NCI-H2227 treated with DMSO at 0.1 percent for 48 hours (cell line): ENCODE results near the gene CDIP1.

Source experiments
- DNase-seq: peaks from one replicate; lab custom pipeline; 2025; lab: John Stamatoyannopoulos, UW

CDIP1 gene

DNA sequence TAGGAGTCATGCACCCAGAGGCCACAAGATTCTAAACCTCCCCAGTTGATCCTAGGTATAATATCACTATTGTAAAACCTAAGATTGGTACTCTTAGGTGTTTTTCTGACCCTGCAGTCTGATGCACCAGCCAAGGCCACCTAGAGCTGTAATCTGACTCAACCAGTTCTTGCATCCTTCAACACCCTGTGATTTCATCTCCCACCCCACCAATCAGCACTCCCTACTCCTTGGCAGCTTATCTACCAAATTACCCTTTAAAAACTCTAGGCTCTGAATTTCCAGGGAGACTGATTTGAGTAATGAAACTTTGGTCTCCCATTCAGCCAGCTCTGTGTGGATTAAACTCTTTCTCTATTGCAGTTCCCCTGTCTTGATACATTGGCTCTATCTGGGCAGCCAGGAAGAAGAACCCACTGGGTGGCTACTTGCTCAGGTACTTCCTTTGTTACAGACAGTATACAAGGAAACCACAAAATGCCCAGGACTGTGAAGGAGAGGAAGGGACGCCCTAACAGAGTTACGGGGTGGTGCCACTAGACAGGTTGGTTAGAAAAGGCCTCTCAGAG is 1.2 kb upstream of the CDIP1 start:
- DNase-seq: no peak

DNA sequence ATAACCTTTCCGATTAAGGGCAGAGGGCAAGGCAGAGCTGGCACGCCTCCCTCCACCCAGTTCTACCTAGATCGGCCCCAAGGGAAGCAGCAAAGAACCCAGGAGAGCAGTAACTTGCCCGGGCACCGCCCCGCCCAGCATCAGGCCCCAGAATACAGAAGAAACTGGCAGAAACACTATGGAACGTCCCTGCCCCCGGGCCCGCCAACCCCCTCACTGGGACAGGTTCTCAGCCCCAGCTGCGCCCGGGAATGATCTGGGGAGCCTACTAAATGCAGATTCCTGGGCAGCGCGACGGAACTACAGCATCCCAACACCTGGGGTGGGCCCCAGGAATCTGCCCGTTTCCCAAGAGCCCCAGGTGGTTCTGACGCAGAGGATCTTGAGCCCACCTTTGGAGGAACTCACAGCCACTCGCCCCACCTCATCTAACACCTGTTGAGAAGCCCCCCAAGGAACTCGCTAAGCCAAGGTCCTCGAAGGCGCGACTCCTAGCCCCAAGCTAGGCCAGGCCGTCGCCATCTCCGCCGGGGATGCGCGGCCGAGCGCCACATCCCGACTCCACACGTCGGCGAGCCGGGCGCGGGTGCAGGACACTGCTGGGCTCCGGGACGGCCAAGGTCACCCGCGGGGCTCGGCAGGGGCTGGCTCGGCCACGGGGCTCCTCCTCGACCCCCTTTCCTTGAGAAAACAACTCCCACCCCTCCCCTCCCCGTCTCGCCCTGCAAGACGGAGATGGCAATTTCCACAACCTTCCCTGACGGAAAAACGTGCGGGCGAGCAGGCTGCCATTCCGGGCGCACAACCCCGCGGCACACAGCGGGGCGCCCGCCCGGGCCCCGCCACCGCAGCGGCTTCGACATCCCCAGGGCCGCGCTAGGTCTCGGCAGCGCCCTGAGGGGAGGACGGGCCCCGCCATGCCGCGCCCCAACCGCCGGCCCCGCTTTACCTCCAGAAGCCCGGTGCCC is 913 bp downstream of the CDIP1 start:
- no peak for DNase-seq

DNA sequence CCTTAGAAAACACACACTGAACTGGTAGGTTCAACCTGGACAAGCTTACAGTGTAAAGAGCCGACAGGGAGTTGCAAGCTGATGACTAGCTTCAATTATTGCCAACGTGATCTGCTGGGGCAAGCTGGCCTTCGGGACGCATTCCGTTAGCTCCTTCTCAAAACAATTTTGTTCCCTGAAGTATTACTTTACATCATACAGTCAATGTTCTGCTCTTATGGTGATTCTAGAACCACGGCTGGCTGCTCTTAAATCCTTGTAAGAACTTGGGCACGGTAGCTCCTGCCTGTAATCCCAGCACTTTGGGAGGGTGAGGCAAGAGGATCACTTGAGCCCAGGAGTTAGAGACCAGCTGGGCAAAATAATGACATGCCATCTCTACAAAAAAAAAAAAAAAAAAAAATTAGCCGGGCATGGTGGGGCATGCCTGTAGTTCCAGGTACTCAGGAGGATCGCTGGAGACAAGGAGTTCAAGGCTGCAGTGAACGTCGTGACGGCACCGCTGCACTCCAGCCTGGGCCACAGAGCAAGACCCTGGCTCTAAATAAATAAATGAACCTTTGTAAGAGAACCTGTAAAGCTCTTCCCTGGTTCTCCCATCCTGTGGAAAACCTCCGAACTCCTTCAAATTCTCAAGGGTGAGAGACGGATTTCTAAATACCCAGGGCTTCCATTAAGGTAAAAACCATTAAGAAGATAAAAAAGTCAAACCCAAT is 2.0 kb downstream of the CDIP1 start:
- no peak for DNase-seq

DNA sequence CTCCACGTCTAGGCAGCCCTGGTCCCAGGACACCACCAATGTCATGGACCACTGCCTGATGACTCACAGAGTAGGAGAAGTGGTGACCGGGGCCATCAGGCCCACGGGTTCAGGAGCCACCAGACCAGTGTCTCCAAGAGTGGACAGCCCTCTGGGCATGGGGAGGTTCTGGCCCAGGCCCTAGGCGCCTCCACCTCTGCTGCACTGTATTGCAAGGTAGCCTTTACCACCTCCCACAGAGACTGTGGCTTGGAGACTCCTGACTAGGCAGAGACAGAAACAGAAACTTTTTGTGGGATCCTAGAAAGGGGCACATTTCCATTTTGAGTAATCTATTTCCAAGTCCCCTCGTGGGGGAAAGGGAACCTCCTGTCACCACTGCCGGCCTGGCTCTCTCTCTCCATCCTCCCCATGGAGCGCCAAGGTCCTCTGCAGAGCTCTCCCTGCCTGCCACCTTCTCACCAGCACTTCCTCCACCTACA is 2.9 kb downstream of the CDIP1 start:
- DNase-seq: no peak

DNA sequence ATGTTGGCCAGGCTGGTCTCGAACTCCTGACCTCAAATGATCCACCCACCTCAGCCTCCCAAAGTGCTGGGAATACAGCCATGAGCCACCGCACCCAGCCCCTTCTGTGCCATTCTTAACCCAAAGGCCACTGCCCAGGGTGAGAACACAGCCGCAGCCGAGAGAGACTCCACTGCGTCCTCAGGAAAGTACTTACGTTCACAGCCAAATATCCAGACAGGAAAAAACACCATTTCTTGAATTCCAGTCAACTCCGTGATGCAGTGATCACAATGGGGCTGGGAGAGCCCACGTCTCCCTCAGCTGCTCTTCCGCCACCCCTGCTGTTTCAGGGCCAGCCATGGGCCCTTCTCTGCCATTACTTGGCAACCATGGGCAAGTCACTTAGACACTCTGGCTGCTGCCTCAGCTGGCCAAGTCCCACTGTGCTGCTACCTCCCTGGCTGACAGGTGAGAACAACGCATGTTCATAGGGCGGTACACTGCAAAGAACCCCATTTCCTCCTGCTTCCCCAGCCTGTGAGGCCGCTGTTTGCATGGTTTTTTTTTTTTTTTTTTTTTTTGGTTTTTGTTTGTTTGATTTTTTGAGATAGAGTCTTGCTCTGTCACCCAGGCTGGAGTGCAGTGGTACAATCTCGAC is 4.3 kb downstream of the CDIP1 start:
- DNase-seq: no peak

DNA sequence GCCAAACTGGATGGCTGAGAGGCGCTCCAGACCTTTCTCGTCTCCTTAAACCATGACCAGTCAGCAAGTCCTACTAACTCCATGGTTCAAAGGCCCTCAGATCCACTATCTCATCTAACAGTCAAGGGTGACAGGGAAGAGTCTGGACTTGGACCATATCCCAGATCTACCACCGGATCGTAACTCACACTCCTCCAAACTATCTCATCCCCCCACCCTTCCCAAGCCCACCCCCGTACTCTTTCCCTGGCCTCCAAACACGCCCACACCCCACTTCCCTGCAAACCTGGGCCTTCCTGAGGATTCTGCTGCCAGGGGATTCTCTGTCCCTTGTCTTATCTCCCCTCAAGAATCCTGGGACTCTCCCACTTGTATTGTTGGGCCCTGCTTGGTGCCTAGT is 5.1 kb downstream of the CDIP1 start:
- DNase-seq: no peak

DNA sequence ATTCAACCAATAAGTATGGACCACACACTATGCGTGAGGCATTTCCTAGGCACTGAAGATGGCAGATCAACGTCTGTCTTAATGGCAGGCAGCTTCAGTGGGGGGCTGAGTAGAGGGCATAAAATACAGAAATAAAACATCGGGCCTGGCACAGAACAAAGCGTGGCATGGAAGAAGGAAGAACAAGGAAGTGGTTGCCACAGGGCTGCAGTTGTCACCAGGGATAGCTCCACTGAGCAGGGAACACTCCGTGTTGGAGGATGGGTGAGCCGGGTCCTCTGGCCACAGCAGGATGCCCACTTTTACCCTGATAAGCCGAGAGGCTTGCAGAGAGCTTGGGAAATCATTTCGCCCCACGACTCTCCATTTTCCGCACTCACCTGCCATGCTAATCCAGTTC is 6.3 kb downstream of the CDIP1 start:
- DNase-seq: no peak

DNA sequence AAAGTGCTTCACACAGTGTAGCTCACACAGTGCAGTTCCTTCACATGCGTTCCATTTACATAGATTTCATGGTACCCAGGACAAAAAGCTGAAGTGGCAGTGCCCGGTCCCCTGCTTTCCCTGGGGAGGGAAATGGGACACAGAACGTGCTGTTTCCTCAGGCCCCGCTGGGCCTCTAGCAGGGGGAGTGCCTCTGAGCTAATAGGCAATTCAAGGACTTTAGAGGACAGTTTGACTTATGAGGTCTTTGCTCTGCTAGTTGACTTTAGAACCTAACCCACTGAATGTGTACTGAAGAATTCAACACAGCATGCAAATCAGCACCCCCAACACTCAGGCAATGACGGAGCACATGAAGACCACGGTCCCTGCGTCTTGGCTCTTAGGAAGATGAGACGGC is 6.8 kb downstream of the CDIP1 start:
- DNase-seq: no peak

DNA sequence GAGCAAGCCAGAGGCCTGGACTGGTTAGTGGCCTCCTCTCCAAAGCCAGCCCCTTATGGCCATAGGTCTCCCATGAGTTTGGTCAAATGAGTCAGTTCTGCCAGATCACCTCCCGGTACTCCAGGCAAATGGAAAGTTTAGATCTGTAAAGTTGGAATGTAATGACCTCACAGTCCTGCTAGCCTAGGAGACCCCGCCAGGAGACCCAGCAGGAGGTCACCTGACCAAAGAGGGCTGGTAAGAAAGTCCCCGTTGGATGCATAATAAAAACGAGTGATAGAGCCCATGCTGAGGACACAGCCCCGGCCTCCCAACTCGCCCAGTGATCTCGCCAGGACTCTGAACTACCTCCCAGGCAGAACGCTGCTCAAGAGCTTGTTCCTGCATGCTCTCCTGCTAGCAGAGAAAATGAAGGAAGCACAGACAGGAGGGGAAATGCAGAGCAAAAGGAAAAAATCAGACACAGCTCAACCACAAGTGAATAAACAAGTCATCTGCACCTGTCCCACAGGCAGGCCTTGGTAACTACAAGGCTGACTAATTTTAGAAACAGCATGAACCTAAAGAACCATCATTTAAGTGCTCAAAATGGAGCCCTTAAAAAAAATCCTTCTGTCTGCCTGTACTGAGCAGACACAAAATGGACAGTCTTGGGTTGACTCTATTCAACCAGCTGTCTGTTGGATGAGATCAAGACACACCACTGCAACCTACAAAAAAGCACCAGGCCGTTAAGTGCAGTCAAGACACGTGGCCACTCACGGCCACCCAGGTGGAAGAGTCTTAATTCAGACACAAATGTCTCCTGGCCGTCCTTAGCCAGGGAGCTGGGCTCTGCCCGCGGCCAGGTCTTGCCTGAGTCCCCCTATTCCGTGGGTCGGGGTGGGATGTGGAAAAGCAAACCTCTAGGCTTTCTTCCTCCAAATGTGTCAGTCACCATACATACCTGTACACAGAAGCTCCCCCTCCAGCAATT is 9.2 kb downstream of the CDIP1 start:
- peak; percentile 52 for DNase-seq

DNA sequence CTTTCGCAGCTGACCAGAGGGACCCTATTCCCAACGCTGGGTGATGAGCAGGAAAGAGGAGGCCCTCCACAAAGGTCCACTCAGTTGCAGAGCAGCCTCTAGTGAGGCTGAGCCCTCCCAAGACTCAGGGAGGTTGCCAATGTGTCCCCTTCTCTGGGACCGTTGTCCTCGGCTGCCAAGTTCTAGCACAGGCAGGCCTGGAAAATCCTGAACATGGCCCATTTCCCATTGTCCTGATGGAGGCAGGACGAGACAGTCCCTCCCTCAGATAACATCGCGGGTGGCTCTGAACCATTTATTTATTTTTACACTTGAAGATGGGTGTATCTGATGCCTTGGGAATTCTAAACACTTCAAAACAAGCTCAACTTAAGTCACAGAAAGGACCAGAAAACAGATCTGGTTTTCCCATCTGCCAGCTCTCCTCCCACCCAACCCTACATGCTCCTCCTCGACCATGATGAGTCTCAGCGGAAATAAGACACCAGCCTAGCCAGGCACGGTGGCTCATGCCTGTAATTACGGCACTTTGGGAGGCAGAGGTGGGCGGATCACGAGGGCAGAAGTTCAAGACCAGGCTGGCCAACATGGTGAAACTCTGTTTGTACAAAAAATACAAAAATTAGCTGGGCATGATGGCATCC is 12.8 kb downstream of the CDIP1 start:
- DNase-seq: no peak

DNA sequence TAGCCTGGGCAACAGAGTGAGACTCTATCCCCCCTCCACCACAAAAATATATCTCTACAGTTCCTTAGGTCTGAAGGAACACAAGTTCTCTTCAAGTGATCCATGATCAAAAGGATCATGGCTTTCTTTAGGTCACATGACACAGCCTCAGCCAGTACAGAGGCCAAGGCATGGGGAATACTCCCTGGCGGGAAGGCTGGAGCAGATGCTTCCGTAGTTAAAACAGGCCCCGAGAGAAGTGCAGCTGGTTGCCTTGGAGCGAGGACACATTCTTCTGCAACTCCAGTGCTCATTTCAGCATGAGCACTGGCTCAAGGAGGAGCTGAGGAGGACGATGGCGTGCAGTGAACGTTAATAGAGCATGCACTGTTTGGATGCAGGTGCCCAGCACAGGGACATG is 13.5 kb downstream of the CDIP1 start:
- DNase-seq: no peak

DNA sequence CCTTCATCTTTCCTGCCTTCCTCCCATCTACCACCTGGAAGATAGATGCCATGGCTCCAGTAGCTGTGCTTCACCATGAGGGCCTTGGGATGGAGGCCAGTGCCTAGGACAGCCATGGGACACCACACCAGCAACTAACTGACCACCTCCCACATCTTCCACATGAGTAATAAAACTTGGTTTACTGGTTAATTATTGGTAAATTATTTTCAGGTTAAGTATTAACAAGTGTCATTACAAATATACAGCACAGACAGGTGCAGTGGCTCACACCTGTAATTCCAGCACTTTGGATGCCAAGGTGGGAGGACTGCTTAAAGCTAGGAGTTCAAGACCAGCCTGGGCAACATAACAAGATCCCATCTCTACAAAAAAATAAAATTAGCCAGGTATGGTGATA is 14.0 kb downstream of the CDIP1 start:
- no peak for DNase-seq

DNA sequence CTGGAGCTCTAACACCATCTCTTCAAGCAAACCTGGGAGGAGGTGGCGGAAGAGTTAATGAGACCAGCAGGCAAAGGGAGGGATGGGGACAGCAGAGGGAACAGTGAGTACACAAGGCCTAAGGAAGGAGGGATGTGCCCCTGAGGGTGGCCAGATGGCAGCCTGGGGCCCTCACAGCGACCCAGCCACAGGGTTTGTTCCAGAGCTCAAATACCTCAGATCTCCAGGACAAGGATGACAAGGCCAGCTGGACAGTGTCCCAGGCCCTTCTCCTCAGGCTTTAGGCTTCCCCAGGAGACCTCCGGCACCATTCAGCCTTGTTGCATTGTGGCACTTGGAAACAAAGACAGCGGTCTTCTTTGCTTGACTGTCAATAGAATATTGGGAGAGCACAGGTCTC is 14.9 kb downstream of the CDIP1 start:
- DNase-seq: no peak

DNA sequence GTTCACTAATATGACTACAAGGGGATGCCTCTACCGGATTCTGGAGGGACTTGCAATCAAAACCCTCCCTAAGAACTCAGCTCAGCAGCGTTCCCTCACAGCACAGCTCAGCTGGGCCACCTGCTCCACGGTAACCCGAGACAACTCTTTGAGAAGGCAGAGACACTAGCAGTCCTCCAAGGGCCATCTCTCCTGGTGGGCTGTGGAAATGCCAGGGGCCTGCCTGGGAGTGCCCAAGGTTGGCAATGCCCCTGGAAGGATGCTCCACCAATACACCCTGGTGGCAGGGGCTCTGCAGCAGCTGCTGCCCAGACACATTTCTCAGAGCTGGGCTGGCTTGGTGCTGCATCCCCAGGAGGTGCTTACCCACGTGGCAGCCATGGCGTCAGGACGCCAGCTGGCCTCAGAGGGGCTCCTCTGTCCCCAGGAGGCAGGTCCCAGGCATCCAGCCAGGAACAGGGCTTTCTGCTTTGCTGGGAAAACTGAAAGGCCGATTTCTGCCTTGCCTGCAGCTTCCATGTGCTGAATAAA is 16.5 kb downstream of the CDIP1 start:
- DNase-seq: no peak

DNA sequence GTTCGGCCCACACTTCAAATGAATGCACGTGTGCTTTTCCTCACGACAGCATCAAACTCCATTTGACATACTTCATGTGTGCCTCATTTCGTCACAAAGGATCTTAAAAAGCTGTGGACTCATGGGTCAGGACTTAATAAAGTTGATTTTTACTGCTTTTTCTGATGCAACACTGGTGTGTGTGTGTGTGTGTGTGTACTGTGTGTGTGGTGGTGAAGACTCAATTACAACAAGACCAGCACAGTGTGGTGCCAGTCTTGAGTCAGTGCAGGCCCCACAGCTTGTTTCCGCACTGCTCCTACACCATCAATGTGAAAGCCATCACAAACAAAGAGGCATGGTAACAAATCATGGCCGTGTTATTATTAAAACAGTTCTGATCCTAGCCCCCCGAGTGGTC is 17.7 kb downstream of the CDIP1 start:
- DNase-seq: no peak

DNA sequence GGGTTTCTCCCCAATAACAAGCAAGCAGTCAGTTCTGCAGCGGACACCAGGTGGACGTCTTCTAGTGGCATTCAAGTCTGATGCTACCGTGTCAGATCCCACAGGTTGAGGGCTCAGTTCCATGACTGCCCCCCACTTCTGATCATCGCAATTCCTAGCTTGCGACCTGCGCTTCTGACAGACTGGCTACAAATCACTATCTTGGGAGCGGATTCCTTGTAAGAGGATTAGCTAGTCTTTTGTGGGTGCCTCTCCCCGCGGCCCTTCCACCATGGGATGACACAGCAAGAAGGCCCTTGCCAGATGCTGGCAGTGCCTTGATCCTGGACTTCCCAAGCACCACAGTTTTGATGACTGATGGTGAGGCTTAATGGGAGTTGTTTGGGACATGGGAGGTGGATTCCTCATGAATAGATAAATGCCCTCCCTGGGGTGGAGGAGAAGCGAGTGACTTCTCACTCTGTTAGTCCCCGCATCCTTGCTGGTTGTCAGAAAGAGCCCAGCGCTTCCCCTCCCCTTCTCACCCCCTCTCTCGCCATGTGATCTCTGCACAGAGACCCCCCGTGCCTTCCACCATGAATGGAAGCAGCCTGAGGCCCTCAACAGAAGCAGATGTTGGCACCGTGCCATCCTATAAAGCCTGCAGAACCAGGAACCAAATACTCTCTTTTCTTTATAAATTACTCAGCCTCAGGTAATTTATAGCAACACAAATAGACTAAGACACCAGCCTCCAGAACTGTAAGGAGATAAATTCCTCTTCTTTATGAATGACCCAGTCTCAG is 19.1 kb downstream of the CDIP1 start:
- no peak for DNase-seq

DNA sequence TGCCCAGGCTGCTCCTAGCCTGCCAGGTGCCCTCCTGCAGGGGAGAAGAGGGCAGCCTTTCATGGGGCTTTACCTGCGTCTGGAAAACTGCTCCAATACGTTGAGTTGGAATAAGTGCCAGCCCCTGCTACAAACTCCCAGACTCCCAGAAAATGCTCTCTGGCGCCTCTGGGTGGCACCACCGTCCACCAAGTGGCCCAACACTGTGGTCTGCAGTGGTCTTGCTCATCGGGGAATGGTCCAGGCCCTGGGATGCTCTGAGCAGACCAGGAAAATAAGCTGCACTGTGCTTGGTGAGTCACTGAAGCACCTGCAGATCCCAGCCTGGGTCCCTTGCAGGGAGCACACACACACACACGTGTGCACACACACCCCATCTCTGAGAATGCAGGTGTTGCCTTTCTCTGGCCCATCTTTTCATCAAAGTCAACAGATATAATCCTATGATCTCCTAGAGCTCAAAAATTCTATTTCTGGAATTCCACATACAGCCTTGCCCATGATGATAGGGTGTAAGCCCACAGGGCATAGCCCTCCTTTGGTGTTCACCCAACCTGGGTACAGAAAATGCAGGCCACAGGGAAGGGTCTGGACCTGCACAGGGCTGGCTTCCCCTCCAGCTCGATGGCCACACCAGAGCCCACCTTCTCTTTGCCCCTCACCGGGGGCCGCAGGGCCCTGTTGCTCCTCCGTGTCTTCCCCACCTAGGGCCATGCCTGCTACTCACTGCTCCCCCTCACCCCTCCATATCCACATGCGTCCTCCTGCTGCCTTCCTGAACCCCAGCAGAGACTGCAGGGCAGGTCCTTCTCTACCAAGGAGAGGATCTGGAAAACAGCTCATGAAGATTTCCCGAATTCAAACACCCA is 20.5 kb downstream of the CDIP1 start:
- peak; percentile 23 for DNase-seq

DNA sequence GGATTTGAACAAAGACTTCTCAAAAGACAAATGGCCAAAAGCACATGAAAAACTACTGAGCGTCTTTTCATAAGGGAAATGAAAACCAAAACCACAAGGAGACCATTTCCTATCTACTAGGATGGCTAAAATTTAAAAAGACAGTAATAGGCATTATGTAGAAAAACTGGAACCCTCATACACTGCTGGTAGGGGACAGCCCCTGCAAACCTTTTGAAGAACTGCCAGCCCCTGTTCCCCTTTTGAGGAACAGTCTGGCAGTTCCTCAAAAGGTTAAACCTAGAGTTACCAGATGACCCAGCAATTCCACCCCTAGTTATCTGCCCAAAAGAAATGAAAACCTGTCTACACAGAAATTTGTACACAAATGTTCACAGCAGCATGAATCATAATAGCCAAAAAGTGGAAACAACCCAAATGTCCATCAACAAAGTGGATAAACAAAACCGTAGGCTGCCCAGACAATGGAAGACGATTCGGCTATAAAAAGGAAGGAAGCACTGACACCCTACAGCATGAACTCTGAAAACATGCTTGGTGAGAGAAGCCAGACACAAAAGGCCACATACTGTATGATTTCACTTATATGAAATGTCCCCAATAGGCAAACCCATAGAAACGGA is 22.9 kb downstream of the CDIP1 start:
- DNase-seq: no peak
